IMR-90 (cell line): ENCODE results near the gene WRAP73. TPM values are rescaled to one million over a fixed set of nuclear protein-coding genes. Genes with fewer than 3 reads are reported as not detected.

Source experiments
- ATAC-seq: fragments of 200-7000 bp; cut with Tn5 transposase; 2 replicates; pipeline ENCODE4 v1.9.1; 2020; ENCODE audit warnings: low read depth, mild to moderate bottlenecking, moderate library complexity
- BruUV-seq: library from RNA; stranded (reverse); fragments of 400-500 nt; replicated peaks from 2 replicates; lab custom pipeline; 2021; lab: Mats Ljungman, UMichigan
- CTCF ChIA-PET: fragments of 300-600 bp; formaldehyde crosslinking; extraction: SDS; loops from one replicate; lab custom pipeline; 2021; ENCODE audit warnings: antibody characterized with exemption; lab: Yijun Ruan, JAX
- POLR2A ChIA-PET: fragments of 300-600 bp; sonication (Branson Sonifier 250); formaldehyde crosslinking; loops from one replicate; lab custom pipeline; 2022; ENCODE audit warnings: antibody characterized with exemption; ENCODE audit not compliant: unreplicated experiment; lab: Charles Lee
- DNase-seq: peaks from one replicate; pipeline ENCODE4 v3.0.0; 2013
- H2AFZ ChIP-seq: replicated peaks from 2 replicates; pipeline ENCODE3; 2013; ENCODE audit warnings: low read length, mild to moderate bottlenecking; ENCODE audit not compliant: poor library complexity
- H2AK5ac ChIP-seq: 2 replicates; pipeline ENCODE4 v1.6.1; 2013; ENCODE audit warnings: low read depth, low read length, inconsistent platforms
- H2AK9ac ChIP-seq: replicated peaks from 2 replicates; pipeline ENCODE3; 2013; ENCODE audit warnings: mild to moderate bottlenecking, low read depth, low read length, moderate library complexity; ENCODE audit not compliant: poor library complexity
- H2BK120ac ChIP-seq: 2 replicates; pipeline ENCODE4 v1.6.1; 2013; ENCODE audit warnings: low read depth, low read length, inconsistent platforms
- H2BK15ac ChIP-seq: 3 replicates; pipeline ENCODE4 v1.6.1; 2013; ENCODE audit warnings: low read depth, low read length, inconsistent platforms
- H2BK20ac ChIP-seq: 2 replicates; pipeline ENCODE4 v1.6.1; 2013; ENCODE audit warnings: low read depth, mild to moderate bottlenecking, inconsistent platforms, low read length, moderate library complexity
- H2BK5ac ChIP-seq: 2 replicates; pipeline ENCODE4 v1.6.1; 2013; ENCODE audit warnings: mild to moderate bottlenecking, low read depth, low read length, inconsistent platforms; ENCODE audit not compliant: poor library complexity, severe bottlenecking
- H3K14ac ChIP-seq: replicated peaks from 2 replicates; pipeline ENCODE4 v1.6.1; 2013; ENCODE audit warnings: low read depth, low read length, inconsistent platforms
- H3K18ac ChIP-seq: 2 replicates; pipeline ENCODE4 v1.6.1; 2013; ENCODE audit warnings: low read depth, low read length, control low read depth
- H3K23ac ChIP-seq: 2 replicates; pipeline ENCODE4 v1.6.1; 2013; ENCODE audit warnings: low read depth, low read length, inconsistent platforms
- H3K27ac ChIP-seq: 2 replicates; pipeline ENCODE4 v1.5.1; 2013; ENCODE audit warnings: mild to moderate bottlenecking, control low read depth, low read length; ENCODE audit not compliant: insufficient read depth
- H3K27me3 ChIP-seq: 2 replicates; pipeline ENCODE4 v1.6.1; 2013; ENCODE audit warnings: low read length; ENCODE audit not compliant: control insufficient read depth, insufficient read depth
- H3K36me3 ChIP-seq: 2 replicates; pipeline ENCODE4 v1.6.1; 2013; ENCODE audit warnings: low read length, mixed read lengths; ENCODE audit not compliant: control insufficient read depth, insufficient read depth
- H3K4ac ChIP-seq: 2 replicates; pipeline ENCODE4 v1.6.1; 2013; ENCODE audit warnings: low read depth, low read length, inconsistent platforms
- H3K4me1 ChIP-seq: 2 replicates; pipeline ENCODE4 v1.6.1; 2013; ENCODE audit warnings: low read length, mixed read lengths; ENCODE audit not compliant: control insufficient read depth, insufficient read depth
- H3K4me2 ChIP-seq: 2 replicates; pipeline ENCODE4 v1.6.1; 2013; ENCODE audit warnings: low read depth, mild to moderate bottlenecking, control low read depth, low read length, moderate library complexity
- H3K4me3 ChIP-seq: 2 replicates; pipeline ENCODE4 v1.5.1; 2013; ENCODE audit warnings: low read depth, mild to moderate bottlenecking, control low read depth, low read length, moderate library complexity; ENCODE audit not compliant: insufficient read depth
- H3K56ac ChIP-seq: 2 replicates; pipeline ENCODE4 v1.6.1; 2013; ENCODE audit warnings: low read length, inconsistent platforms; ENCODE audit not compliant: insufficient read depth; ENCODE audit errors: extremely low read depth
- H3K79me1 ChIP-seq, 2 experiments: 2 replicates each; pipeline ENCODE4 v1.6.1; 2013; ENCODE audit warnings: low read length in 2 of 2, inconsistent platforms in 1 of 2, low read depth in 1 of 2
- H3K9ac ChIP-seq: 2 replicates; pipeline ENCODE4 v1.6.1; 2013; ENCODE audit warnings: low read depth, low read length, control low read depth
- H3K9me1 ChIP-seq: 2 replicates; pipeline ENCODE4 v1.6.1; 2013; ENCODE audit warnings: low read length, inconsistent platforms; ENCODE audit not compliant: insufficient read depth
- H3K9me3 ChIP-seq: 2 replicates; pipeline ENCODE4 v1.6.1; 2013; ENCODE audit warnings: low read length; ENCODE audit not compliant: control insufficient read depth, insufficient read depth
- H4K20me1 ChIP-seq: 2 replicates; pipeline ENCODE4 v1.6.1; 2013; ENCODE audit warnings: low read length, inconsistent platforms; ENCODE audit not compliant: insufficient read depth
- H4K5ac ChIP-seq: 2 replicates; pipeline ENCODE4 v1.6.1; 2013; ENCODE audit warnings: mild to moderate bottlenecking, low read depth, low read length, control low read depth
- H4K8ac ChIP-seq, 2 experiments: 2 replicates each; pipeline ENCODE4 v1.6.1; 2013; ENCODE audit warnings: low read depth in 2 of 2, low read length in 2 of 2, control low read depth in 1 of 2, inconsistent platforms in 1 of 2
- H4K91ac ChIP-seq: 2 replicates; pipeline ENCODE4 v1.6.1; 2013; ENCODE audit warnings: low read depth, low read length, inconsistent platforms; ENCODE audit not compliant: insufficient read depth
- BHLHE40 ChIP-seq: fragments of 150-350 bp; IDR thresholded peaks from 2 replicates; pipeline ENCODE4 v1.6.1; 2016; ENCODE audit warnings: mild to moderate bottlenecking, low read depth, low read length
- CEBPB ChIP-seq: IDR thresholded peaks from 2 replicates; pipeline ENCODE4 v1.6.1; 2012; ENCODE audit warnings: low read depth, low read length, improper control_type of control experiment
- MAZ ChIP-seq: IDR thresholded peaks from 2 replicates; pipeline ENCODE4 v1.6.1; 2012; ENCODE audit warnings: low read depth, mild to moderate bottlenecking, low read length, improper control_type of control experiment, moderate library complexity, borderline replicate concordance
- MXI1 ChIP-seq: IDR thresholded peaks from 2 replicates; pipeline ENCODE4 v1.6.1; 2012; ENCODE audit warnings: low read depth, mild to moderate bottlenecking, low read length, moderate library complexity, borderline replicate concordance
- NFE2L2 ChIP-seq: fragments of 150-350 bp; IDR thresholded peaks from 2 replicates; pipeline ENCODE4 v1.6.1; 2016; ENCODE audit warnings: low read depth, mild to moderate bottlenecking, low read length
- POLR2A ChIP-seq: IDR thresholded peaks from 2 replicates; pipeline ENCODE4 v1.6.1; 2012; ENCODE audit warnings: mild to moderate bottlenecking, low read depth, low read length
- RAD21 ChIP-seq: IDR thresholded peaks from 2 replicates; pipeline ENCODE4 v1.6.1; 2012; ENCODE audit warnings: low read length, improper control_type of control experiment
- RCOR1 ChIP-seq: IDR thresholded peaks from 2 replicates; pipeline ENCODE4 v1.6.1; 2012; ENCODE audit warnings: mild to moderate bottlenecking, low read length, improper control_type of control experiment; ENCODE audit not compliant: insufficient replicate concordance
- RFX5 ChIP-seq: IDR thresholded peaks from 2 replicates; pipeline ENCODE4 v1.8.0; 2012; ENCODE audit warnings: low read depth, mild to moderate bottlenecking, low read length, moderate library complexity
- SMC3 ChIP-seq: fragments of 150-350 bp; IDR thresholded peaks from 2 replicates; pipeline ENCODE4 v1.6.1; 2016; ENCODE audit warnings: low read depth, mild to moderate bottlenecking, antibody characterized with exemption, low read length, moderate library complexity
- WGBS, 2 experiments: methylation state at CpG; one replicate each; pipeline versions ENCODE4 v1.1.5 to v1.1.7; 2013; ENCODE audit warnings: missing lambda C conversion rate in 2 of 2; ENCODE audit not compliant: insufficient read length in 1 of 2; ENCODE audit errors: extremely low coverage in 2 of 2; 5-methylcytosine and 5-hydroxymethylcytosine counted together
- dilution Hi-C: fragments of 300-500 bp; cut with HindIII; formaldehyde crosslinking; loops from one replicate; pipeline ENCODE4 v1.14.3; 2018; ENCODE audit warnings: low sequenced_read_pairs; ENCODE audit not compliant: unreplicated experiment
- in situ Hi-C: fragments of 300-500 bp; cut with MboI; formaldehyde crosslinking; loops from 3 replicates; pipeline ENCODE4 v1.14.3; 2019; ENCODE audit warnings: low sequenced_read_pairs, inconsistent platforms, mixed read lengths
- intact Hi-C: fragments of 100-400 bp; cut with micrococcal nuclease; formaldehyde crosslinking; loops from 2 replicates; pipeline ENCODE4 v1.10.0; 2022
- polyA plus RNA-seq, 3 experiments: library from polyadenylated mRNA; depleted of rRNA; stranded (reverse); fragments of >200 nt; gene quantifications; 2 replicates each; pipeline ENCODE4 v1.2.3, GENCODE V29; 2012; ENCODE audit warnings: low replicate concordance in 1 of 3
- total RNA-seq: library from RNA; depleted of rRNA; stranded (reverse); fragments of >200 nt; gene quantifications from 2 replicates; pipeline ENCODE4 v1.2.3, GENCODE V29; 2012
- TF ChIP-seq, protein P1 (sequence below): fragments of 150-350 bp; IDR thresholded peaks from 2 replicates; pipeline ENCODE4 v1.6.1; 2016; ENCODE audit warnings: low read depth, mild to moderate bottlenecking, low read length, moderate library complexity, borderline replicate concordance
- TF ChIP-seq, protein P2 (sequence below): conservative IDR thresholded peaks from 2 replicates; pipeline ENCODE4 v1.5.1; 2012; ENCODE audit warnings: mild to moderate bottlenecking, low read depth, low read length, improper control_type of control experiment
- TF ChIP-seq, protein P3 (sequence below): fragments of 150-350 bp; IDR thresholded peaks from 2 replicates; pipeline ENCODE4 v1.6.1; 2017; ENCODE audit warnings: mild to moderate bottlenecking, antibody characterized with exemption, low read length, low read depth

The WRAP73 gene
- total and polyA plus RNA-seq, 2 of the 4 experiments (the other 2 are of a cell fraction) = 10.8 to 23.6 TPM

DNA sequence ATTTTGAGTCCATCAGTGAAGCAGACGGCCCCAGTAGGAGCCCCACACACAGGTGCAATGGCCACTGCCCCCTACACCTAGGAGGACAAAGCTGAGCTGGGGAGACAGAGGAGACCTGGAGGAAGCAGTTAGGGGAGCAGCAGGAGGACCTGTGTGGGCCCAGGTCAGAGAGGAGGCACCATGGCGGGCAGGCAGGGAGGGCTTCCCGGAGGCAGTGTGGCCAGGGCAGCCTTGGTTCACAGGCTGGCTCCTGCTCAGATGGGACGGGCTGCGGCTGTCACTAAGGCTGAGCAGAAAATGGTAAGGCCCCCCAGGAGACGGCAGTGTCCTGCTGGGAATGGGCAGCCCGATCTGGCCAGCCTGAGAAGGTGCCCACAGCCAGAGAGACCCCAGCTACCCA lies 54.0 kb downstream of the WRAP73 start:
- Histone ChIP-seq H3K14ac (no peak overlapping the region), H4K91ac (no peak overlapping the region), H3K4me3 (no peak overlapping the region), H3K4me1 (no peaks in the 10 kb centered on the region), H4K8ac (no peak overlapping the region), H3K79me1 (no peaks in the 10 kb centered on the region), H3K4me2 (no peak overlapping the region), H2BK120ac (no peak overlapping the region), H3K4ac (no peak overlapping the region), H3K9me3 (no peaks in the 10 kb centered on the region), H4K20me1 (no peaks in the 10 kb centered on the region), H3K36me3 (no peaks in the 10 kb centered on the region), H2BK20ac (no peak overlapping the region), H2BK15ac (no peak overlapping the region), H3K9me1 (no peaks in the 10 kb centered on the region), H2AK5ac (no peak overlapping the region), H2BK5ac (no peak overlapping the region), H3K9ac (no peak overlapping the region), H3K23ac (no peak overlapping the region), H3K56ac (no peak overlapping the region), H3K18ac (no peak overlapping the region), H2AK9ac (no peak overlapping the region), H3K27ac (no peak overlapping the region), H3K27me3 (peaks cover 11% of the 10 kb centered on the region), H2AFZ (no peak overlapping the region), H4K5ac (no peak overlapping the region)
- intact Hi-C loops (no loop called here), dilution Hi-C loops (no loop called here), in situ Hi-C loops (no loop called here)
- no TSS peak for BruUV-seq
- DNase-seq (no peak), ATAC-seq (no peak)
- ChIA-PET POLR2A (no interaction called here), CTCF (no interaction called here)
- WGBS, 2 experiments = 100% methylated on average over 3 of the region's 7 CpGs; no CpG with 5 or more reads in 1 of the 2 experiments
- TF ChIP-seq POLR2A (no peak), MAZ (no peak), RFX5 (no peak), MXI1 (no peak), RAD21 (no peak), CEBPB (no peak), BHLHE40 (no peak), RCOR1 (no peak), NFE2L2 (no peak), SMC3 (no peak)
- TF ChIP-seq, protein P1, sequence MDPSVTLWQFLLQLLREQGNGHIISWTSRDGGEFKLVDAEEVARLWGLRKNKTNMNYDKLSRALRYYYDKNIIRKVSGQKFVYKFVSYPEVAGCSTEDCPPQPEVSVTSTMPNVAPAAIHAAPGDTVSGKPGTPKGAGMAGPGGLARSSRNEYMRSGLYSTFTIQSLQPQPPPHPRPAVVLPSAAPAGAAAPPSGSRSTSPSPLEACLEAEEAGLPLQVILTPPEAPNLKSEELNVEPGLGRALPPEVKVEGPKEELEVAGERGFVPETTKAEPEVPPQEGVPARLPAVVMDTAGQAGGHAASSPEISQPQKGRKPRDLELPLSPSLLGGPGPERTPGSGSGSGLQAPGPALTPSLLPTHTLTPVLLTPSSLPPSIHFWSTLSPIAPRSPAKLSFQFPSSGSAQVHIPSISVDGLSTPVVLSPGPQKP = no peak
- TF ChIP-seq, protein P2, sequence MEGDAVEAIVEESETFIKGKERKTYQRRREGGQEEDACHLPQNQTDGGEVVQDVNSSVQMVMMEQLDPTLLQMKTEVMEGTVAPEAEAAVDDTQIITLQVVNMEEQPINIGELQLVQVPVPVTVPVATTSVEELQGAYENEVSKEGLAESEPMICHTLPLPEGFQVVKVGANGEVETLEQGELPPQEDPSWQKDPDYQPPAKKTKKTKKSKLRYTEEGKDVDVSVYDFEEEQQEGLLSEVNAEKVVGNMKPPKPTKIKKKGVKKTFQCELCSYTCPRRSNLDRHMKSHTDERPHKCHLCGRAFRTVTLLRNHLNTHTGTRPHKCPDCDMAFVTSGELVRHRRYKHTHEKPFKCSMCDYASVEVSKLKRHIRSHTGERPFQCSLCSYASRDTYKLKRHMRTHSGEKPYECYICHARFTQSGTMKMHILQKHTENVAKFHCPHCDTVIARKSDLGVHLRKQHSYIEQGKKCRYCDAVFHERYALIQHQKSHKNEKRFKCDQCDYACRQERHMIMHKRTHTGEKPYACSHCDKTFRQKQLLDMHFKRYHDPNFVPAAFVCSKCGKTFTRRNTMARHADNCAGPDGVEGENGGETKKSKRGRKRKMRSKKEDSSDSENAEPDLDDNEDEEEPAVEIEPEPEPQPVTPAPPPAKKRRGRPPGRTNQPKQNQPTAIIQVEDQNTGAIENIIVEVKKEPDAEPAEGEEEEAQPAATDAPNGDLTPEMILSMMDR = no peak
- TF ChIP-seq, protein P3, sequence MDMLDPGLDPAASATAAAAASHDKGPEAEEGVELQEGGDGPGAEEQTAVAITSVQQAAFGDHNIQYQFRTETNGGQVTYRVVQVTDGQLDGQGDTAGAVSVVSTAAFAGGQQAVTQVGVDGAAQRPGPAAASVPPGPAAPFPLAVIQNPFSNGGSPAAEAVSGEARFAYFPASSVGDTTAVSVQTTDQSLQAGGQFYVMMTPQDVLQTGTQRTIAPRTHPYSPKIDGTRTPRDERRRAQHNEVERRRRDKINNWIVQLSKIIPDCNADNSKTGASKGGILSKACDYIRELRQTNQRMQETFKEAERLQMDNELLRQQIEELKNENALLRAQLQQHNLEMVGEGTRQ = no peak
